GM19238 (cell line): ENCODE results near the gene LRRC2.
"Not testable (repeated sequence)": the region's sequence is repeated elsewhere in the genome, so short reads cannot be mapped to it uniquely, and the experiment has no call there.

Experiments used
- DNase-seq: peaks from one replicate; pipeline ENCODE4 v3.0.0; 2011; ENCODE audit warnings: low spot score; ENCODE audit not compliant: insufficient read length

The LRRC2 gene, protein sequence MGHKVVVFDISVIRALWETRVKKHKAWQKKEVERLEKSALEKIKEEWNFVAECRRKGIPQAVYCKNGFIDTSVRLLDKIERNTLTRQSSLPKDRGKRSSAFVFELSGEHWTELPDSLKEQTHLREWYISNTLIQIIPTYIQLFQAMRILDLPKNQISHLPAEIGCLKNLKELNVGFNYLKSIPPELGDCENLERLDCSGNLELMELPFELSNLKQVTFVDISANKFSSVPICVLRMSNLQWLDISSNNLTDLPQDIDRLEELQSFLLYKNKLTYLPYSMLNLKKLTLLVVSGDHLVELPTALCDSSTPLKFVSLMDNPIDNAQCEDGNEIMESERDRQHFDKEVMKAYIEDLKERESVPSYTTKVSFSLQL

GRCh38 chr3:46566040-46566641 lies at the start of gene LRRC2:
TSS of gene LRRC2 (minus strand) at chr3:46566302. CDS start at chr3:46551591, 14,711 bp downstream.
- DNase-seq, result no peak

- DNase-seq, result no peak
Measured at GRCh38 chr3:46615050-46615775, 49.1 kb upstream of the LRRC2 start.

DNA sequence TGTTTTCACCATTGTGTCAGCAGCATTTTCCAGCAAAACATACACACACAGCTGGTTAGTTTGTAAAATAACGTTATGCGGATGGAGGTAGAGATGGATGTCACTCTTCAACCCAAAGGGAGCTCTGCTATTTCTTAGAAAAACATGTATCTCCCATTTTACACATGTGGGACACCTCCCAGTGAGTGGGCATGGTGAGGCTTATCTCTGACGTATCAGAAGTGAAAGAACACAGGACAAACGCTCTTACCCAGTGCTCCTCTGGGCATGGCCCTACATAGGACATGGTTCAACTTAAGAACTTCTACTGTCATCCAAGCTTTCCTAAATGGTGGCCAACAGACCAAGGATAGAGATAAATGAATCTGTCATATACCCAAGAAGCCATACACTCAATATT lies 48.3 kb upstream of the LRRC2 start:
- DNase-seq, result no peak

DNA sequence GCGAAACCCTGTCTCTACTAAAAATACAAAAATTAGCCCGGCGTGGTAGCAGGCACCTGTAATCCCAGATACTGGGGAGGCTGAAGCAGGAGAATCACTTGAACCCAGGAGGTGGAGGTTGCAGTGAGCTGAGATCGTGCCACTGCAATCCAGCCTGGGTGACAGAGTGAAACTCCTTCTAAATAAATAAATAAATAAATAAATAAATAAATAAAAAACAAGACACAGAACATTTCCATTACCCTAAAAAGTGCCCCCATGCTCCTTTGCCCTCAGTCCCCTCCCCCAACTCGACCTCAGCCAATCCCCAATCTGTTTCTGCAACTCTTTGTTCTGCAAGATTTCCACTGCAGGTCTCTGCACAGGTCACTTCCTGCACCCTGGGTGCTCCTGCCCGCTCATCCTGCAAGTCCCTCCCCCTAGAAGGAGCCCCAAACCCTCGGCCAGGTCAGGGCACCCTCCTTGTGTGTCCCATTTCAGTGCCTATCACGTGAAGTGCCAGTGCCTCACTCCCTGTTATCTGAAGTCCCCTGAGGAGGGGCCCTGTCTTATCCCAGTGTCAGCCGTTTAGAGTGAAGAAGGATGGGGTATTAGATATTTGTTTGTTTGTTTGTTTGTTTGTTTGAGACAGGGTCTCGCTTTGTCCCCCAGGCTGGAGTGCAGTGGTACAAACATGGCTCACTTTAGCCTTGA lies 47.4 kb upstream of the LRRC2 start:
- no peak for DNase-seq

DNA sequence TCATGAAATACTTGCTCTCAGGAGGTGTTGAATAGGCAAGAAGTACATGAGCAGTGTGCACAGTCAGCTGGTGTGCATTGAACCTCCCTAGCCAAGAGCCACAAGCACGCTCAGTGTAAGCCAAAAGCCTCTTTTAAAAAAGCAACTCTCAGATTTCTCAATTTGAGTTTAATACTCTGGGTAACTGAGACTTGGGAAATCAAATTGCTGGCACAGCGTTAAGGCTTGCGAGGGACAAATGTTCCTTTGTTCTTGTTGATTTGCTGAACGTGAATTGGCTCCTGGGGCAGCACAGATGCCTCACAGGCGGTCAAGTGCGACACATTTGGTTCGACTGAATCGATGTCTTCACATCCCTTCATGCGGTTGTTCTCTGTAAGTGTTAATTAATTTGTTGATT lies 46.2 kb upstream of the LRRC2 start, which contains the start of gene FAM240A:
TSS of gene FAM240A (plus strand) at position 202 of the 400 bp plus-strand sequence. CDS start at position 361, 159 bp downstream.
- DNase-seq, result no peak

GRCh38 chr3:46609944-46610722 lies 44.0 kb upstream of the LRRC2 start:
- DNase-seq, result no peak

DNA sequence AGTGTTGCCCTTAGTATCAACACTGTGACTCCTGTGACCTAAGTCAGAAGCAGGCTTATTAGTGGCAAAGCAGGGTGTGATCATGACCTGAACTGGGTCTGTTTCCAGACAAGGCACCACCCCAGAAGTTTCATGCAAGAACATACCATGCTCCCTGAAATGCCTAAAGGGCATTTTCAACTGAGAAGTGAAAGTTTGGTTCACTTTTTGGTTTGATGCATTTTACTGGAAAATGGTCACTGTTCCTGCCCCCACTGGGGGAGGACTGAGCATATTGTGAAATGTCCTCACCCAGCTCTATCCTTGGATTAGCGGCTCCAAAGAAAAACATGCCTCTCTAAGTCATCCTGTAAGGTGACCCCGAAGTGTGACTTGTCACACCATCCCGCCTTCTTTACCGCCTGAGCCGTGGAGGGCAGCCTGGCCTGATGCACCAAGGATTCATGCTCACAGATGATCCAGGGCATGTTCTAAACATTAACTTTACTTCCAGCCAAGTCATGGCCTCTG lies 43.2 kb upstream of the LRRC2 start:
- no peak for DNase-seq

DNA sequence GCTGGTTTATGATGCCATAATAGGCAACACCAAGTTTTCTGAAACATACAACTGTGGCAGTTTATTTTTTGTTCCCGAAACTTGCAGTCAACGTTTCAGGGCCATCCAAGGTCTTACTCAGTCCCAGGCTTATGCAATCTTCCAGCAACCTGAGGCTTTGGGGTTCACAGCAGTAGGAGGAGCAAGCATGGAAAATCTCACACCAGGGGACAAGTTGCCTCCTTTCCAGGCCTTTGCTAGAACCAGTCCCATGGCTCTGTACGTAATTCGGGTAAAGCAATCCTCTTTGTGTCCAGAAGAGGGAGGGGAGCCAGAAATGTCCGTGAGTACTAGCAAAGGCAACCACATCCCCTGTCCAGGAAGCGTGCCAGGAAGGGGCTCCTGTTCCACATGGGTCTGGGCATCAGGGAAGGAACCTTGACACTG lies 41.5 kb upstream of the LRRC2 start:
- no peak for DNase-seq

DNA sequence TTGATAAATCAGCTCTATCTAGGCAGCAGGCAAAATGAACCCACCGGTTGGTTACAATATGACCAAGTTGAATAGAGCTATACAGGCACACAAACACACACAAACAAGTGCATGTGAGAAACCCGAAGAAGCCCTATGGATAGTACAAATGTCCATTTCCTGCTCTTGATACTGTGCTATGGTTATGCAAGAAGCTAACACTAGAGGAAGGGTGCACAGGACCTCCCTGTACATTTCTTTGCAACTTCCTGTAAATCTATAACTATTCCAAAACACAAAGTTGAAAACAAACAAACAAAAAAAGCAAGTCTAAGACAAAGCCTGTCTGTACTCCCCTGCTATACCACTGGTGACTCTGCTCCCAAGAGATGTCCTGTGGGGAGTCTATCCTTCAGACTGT lies 38.0 kb upstream of the LRRC2 start:
- no peak for DNase-seq

GRCh38 chr3:46603446-46604046 lies 37.4 kb upstream of the LRRC2 start:
- no peak for DNase-seq

DNA sequence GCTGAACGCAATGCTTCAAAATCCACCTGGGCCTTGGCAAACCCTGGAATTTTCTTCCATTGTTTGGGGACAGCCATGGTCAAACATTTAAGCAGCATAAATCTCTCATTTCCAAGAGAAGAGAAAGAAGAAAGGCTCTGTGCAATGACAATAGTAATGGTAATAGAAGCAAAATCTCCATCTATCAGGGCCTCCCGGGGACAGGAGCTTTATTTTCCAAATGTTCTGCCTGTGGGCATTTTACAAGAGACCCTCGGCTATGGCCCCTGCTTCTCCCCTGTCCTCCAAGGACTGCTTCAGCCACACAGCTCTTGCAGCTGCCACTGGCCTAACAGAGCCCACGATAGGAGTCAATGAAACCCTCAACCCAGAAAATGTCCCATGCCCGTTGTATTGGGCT lies 33.5 kb upstream of the LRRC2 start:
- no peak for DNase-seq

GRCh38 chr3:46595819-46596314 lies 29.8 kb upstream of the LRRC2 start:
- no peak for DNase-seq

GRCh38 chr3:46594723-46595122 lies 28.6 kb upstream of the LRRC2 start:
- no peak for DNase-seq

DNA sequence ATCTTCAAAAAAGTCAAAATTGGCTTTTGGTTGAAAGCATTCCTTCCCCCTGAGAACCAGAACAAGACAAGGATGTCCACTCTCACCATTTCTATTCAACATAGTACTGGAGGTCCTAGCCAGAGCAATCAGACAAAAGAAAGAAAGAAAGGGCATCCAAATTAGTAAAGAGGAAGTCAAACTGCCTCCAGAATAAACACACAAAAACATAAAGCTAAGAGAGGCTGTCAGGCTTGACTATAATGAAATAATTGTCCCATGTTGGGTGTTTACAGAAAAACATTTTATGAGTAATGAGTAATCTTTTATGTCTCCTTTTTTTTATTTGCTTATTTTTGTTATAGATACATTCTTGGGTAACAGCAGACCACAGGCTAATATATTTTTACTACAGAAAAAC lies 27.9 kb upstream of the LRRC2 start:
- no peak for DNase-seq

GRCh38 chr3:46593274-46593862 lies 27.3 kb upstream of the LRRC2 start:
- DNase-seq, result no peak

- DNase-seq, result not testable (repeated sequence)
Measured at GRCh38 chr3:46587268-46587667, 21.2 kb upstream of the LRRC2 start.

DNA sequence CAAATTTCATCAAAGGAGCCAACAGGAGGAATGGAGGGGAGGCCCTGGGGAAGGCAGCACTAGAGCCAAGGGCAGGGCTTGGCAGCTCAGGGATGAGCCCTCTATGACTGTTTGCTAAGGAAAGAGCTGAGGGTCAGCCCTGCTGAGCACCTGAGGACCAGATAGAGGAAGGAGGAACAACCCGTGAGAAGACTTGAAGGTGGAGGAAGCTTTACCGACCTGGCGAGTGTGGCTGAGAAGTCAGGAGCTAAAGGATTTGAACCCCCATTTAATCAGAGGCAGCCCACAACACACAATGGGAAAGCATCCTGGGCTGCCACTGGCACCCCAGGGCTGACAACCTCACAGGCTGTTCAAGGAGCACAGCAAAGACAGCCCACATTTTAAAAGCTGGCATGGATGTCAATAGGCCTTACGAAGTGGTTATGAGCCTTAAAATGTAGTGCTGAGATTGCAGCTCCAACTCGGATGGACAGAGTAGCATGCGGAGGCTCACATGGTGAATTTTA lies 20.7 kb upstream of the LRRC2 start:
- DNase-seq, result no peak

DNA sequence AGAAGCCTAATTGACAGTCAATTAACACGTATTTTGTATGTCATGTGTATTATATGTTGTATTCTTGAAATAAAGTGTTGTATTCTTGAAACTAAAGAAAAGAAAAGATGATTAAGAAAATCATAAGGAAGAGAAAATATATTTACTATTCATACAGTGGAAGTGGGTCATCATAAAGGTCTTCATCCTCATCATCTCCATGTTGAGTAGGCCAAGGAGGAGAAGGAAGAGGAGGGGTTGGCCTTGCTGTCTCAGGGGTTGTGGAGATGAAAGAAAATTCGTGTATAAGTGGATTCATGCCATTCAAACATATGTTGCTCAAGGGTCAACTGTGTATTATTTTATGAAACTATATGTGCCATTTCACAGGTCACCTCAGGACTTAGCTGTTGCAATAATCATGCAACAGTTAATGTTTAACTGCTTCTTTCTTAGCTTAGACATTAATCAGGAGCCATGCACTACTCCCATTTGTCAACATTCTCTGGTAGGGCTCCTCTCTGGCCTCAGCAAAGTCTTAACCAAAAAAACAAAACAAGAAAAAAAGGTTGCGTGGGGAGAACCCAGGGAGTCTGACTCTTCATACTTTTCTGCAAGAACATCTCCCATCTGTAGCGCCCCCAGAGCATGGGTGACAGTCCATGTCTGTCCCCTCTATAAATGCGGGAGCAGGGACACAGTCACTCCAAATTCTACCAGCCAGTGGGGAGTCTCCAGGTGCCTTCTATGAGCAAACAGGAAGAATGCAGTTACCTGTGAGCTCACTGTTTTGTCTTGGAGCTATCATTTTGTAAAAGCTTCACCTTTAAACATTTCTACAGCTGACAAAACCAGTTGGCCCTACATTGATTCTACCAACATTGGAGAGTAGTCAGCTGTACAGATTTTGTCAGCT lies 19.9 kb upstream of the LRRC2 start:
- DNase-seq, result no peak
